Glutamatergic neuron (in vitro differentiated cells): ENCODE results near the gene GGA2. TPM values are rescaled to one million over a fixed set of nuclear protein-coding genes. Genes with fewer than 3 reads are reported as not detected.
A peak's percentile ranks its signal among the peaks of the same experiment; 100 is the strongest.
"Not testable (repeated sequence)": the region's sequence is repeated elsewhere in the genome, so short reads cannot be mapped to it uniquely, and the experiment has no call there.

Source experiments
- DNase-seq: peaks from one replicate; pipeline ENCODE4 v3.0.0; 2022
- H3K27ac Mint-ChIP-seq: one replicate; pipeline ENCODE4 v1.8.0; 2020; ENCODE audit warnings: mild to moderate bottlenecking, mixed read lengths, inconsistent platforms; ENCODE audit not compliant: unreplicated experiment
- H3K27me3 Mint-ChIP-seq: one replicate; pipeline ENCODE4 v1.8.0; 2020; ENCODE audit warnings: mild to moderate bottlenecking, moderate library complexity, mixed read lengths, inconsistent platforms; ENCODE audit not compliant: unreplicated experiment
- H3K36me3 Mint-ChIP-seq: one replicate; pipeline ENCODE4 v1.8.0; 2020; ENCODE audit warnings: mild to moderate bottlenecking, mixed read lengths, inconsistent platforms; ENCODE audit not compliant: unreplicated experiment
- H3K4me1 Mint-ChIP-seq: one replicate; pipeline ENCODE4 v1.8.0; 2020; ENCODE audit warnings: mild to moderate bottlenecking, low read depth, mixed read lengths, inconsistent platforms; ENCODE audit not compliant: unreplicated experiment
- H3K4me3 Mint-ChIP-seq: one replicate; pipeline ENCODE4 v1.8.0; 2020; ENCODE audit warnings: mild to moderate bottlenecking, mixed read lengths, inconsistent platforms; ENCODE audit not compliant: unreplicated experiment
- H3K9me3 Mint-ChIP-seq: one replicate; pipeline ENCODE4 v1.8.0; 2020; ENCODE audit warnings: mild to moderate bottlenecking, moderate library complexity, mixed read lengths, inconsistent platforms; ENCODE audit not compliant: unreplicated experiment
- CTCF ChIP-seq: fragments of 200-600 bp; sonication (generic); IDR thresholded peaks from one replicate; pipeline ENCODE4 v1.5.0; 2021; ENCODE audit not compliant: partially characterized antibody, unreplicated experiment
- total RNA-seq: library from RNA; stranded (reverse); fragmentation: NEBNext Ultra II Directional; extraction: Animal tissue kit (Norgen Biotek cat#: 25700); gene quantifications from one replicate; pipeline ENCODE4 v1.2.1, GENCODE V29; 2021; ENCODE audit not compliant: unreplicated experiment

The GGA2 gene
- total RNA-seq, 1 donor from 2014 or later = 51.6 TPM

- H3K27me3 Mint-ChIP-seq = peaks cover 2% of the 10 kb centered on the region
- H3K4me1 Mint-ChIP-seq = no peaks in the 10 kb centered on the region
- H3K4me3 Mint-ChIP-seq = no peak overlapping the region
- DNase-seq = no peak
- H3K36me3 Mint-ChIP-seq = no peaks in the 10 kb centered on the region
- peaks cover 2% of the 10 kb centered on the region for H3K9me3 Mint-ChIP-seq
- H3K27ac Mint-ChIP-seq = no peak overlapping the region
- TF ChIP-seq CTCF = no peak
These were observed 44.0 kb downstream of the GGA2 start for GRCh38 chr16:23466162-23466885.

GRCh38 chr16:23465179-23465578 lies 45.1 kb downstream of the GGA2 start:
- Mint-ChIP-seq H3K4me3 (no peak overlapping the region), H3K9me3 (peaks cover 2% of the 10 kb centered on the region), H3K27ac (no peak overlapping the region), H3K36me3 (no peaks in the 10 kb centered on the region), H3K27me3 (peaks cover 2% of the 10 kb centered on the region), H3K4me1 (no peaks in the 10 kb centered on the region)
- DNase-seq = no peak
- no peak for TF ChIP-seq CTCF

GRCh38 chr16:23464196-23464595 lies 46.1 kb downstream of the GGA2 start:
- no peak for DNase-seq
- peaks cover 2% of the 10 kb centered on the region for H3K9me3 Mint-ChIP-seq
- no peaks in the 10 kb centered on the region for H3K36me3 Mint-ChIP-seq
- H3K4me3 Mint-ChIP-seq = no peak overlapping the region
- H3K4me1 Mint-ChIP-seq = no peaks in the 10 kb centered on the region
- TF ChIP-seq CTCF = no peak
- peaks cover 3% of the 10 kb centered on the region for H3K27me3 Mint-ChIP-seq
- H3K27ac Mint-ChIP-seq = no peak overlapping the region

GRCh38 chr16:23462994-23463393 lies 47.3 kb downstream of the GGA2 start:
- H3K27ac Mint-ChIP-seq, H3K27me3 Mint-ChIP-seq, H3K4me1 Mint-ChIP-seq, DNase-seq, H3K36me3 Mint-ChIP-seq, H3K4me3 Mint-ChIP-seq, H3K9me3 Mint-ChIP-seq: not testable (repeated sequence)

- Mint-ChIP-seq H3K27ac (no peak overlapping the region), H3K36me3 (peaks cover 5% of the 10 kb centered on the region), H3K4me1 (no peaks in the 10 kb centered on the region), H3K9me3 (peaks cover 4% of the 10 kb centered on the region), H3K4me3 (peak overlapping the region; percentile 94), H3K27me3 (no peaks in the 10 kb centered on the region)
- DNase-seq = no peak
- TF ChIP-seq CTCF = no peak
These were observed 56.8 kb downstream of the GGA2 start for GRCh38 chr16:23453338-23454052.
